WI38 (cell line): ENCODE results near the gene DNAH8.

Experiments
- H3K4me3 ChIP-seq: 2 replicates; pipeline ENCODE4 v1.5.1; 2011; ENCODE audit warnings: low read depth, mild to moderate bottlenecking, control low read depth, low read length
- CTCF ChIP-seq: IDR thresholded peaks from 2 replicates; pipeline ENCODE4 v1.5.1; 2012; ENCODE audit warnings: low read depth, mild to moderate bottlenecking, control low read depth, low read length

Gene DNAH8

GRCh38 chr6:38728203-38728602, 13.1 kb downstream of the DNAH8 start:
- no peak overlapping the region for H3K4me3 ChIP-seq
- TF ChIP-seq CTCF, result no peak

- H3K4me3 ChIP-seq, result no peak overlapping the region
- no peak for TF ChIP-seq CTCF
Observed at GRCh38 chr6:38730140-38730862, 15.2 kb downstream of the DNAH8 start.

GRCh38 chr6:38736951-38737350, 21.8 kb downstream of the DNAH8 start:
- no peak for TF ChIP-seq CTCF
- H3K4me3 ChIP-seq, result no peak overlapping the region

- no peak for TF ChIP-seq CTCF
- no peak overlapping the region for H3K4me3 ChIP-seq
Observed at GRCh38 chr6:38738261-38738660, 23.1 kb downstream of the DNAH8 start.

- no peak overlapping the region for H3K4me3 ChIP-seq
- no peak for TF ChIP-seq CTCF
Observed at GRCh38 chr6:38739532-38739931, 24.4 kb downstream of the DNAH8 start.

GRCh38 chr6:38749473-38749872, 34.4 kb downstream of the DNAH8 start:
- no peak for TF ChIP-seq CTCF
- H3K4me3 ChIP-seq, result no peak overlapping the region

- H3K4me3 ChIP-seq, result no peak overlapping the region
- no peak for TF ChIP-seq CTCF
Observed at GRCh38 chr6:38750968-38751615, 36.0 kb downstream of the DNAH8 start.
